Measurements from ENCODE around the gene PROZ. TPM values are rescaled to one million over a fixed set of nuclear protein-coding genes. Genes with fewer than 3 reads are reported as not detected.
A peak's percentile ranks its signal among the peaks of the same experiment; 100 is the strongest.

Gene PROZ
- total and polyA plus RNA-seq, 2 of the 13 experiments (the other 11 are each of a cell fraction or from before 2014, with no cell fraction given), result 5.6 to 22.5 TPM

- TF ChIP-seq MED1 (CRISPR knock-in tag; IDR thresholded peaks at IDR 0.05) (peak; percentile 84), HNF4G (IDR thresholded peaks at IDR 0.05; ENCODE audit: borderline replicate concordance, low read depth, low read length) (peak; percentile 89), HNF4G (CRISPR knock-in tag; IDR thresholded peaks at IDR 0.05; ENCODE audit: borderline replicate concordance, low read depth) (peak; percentile 81; the same call in 1 of the 2 replicates), ZUFSP (CRISPR knock-in tag; IDR thresholded peaks at IDR 0.05; ENCODE audit: borderline replicate concordance) (no peak), FLYWCH1 (CRISPR knock-in tag; IDR thresholded peaks at IDR 0.05) (no peak), ZNF747 (CRISPR knock-in tag; IDR thresholded peaks at IDR 0.05; ENCODE audit: borderline replicate concordance) (0 out of 2 replicates have a peak, but pooled peaks have one; percentile 55), MEIS1 (CRISPR knock-in tag; IDR thresholded peaks at IDR 0.05; ENCODE audit: borderline replicate concordance) (peak; percentile 52; the same call in 1 of the 2 replicates), ZNF280D (CRISPR knock-in tag; IDR thresholded peaks at IDR 0.05) (peak; percentile 66; the same call in 1 of the 2 replicates), MAFK (conservative IDR thresholded peaks at IDR 0.05 in 1 of 2, IDR thresholded peaks at IDR 0.05 in 1 of 2; ENCODE audit: low read length in 2 of 2) (no peak), SAP130 (CRISPR knock-in tag; IDR thresholded peaks at IDR 0.05; ENCODE audit: low read depth) (peak; percentile 83), ZNF530 (CRISPR knock-in tag; IDR thresholded peaks at IDR 0.05; ENCODE audit: low read depth) (no peak), SP1 (IDR thresholded peaks at IDR 0.05) (no peak), SP1 (CRISPR knock-in tag; IDR thresholded peaks at IDR 0.05) (no peak), MTERF4 (CRISPR knock-in tag; IDR thresholded peaks at IDR 0.05) (no peak), FOXC1 (CRISPR knock-in tag; IDR thresholded peaks at IDR 0.05; ENCODE audit: borderline replicate concordance) (peak; percentile 56; the same call in 1 of the 2 replicates), HOXA5 (CRISPR knock-in tag; IDR thresholded peaks at IDR 0.05) (no peak), ZSCAN25 (CRISPR knock-in tag; IDR thresholded peaks at IDR 0.05) (peak; percentile 47; the same call in 1 of the 2 replicates), SIX4 (CRISPR knock-in tag; IDR thresholded peaks at IDR 0.05) (no peak), RBAK (CRISPR knock-in tag; IDR thresholded peaks at IDR 0.05) (no peak), ADNP (CRISPR knock-in tag; IDR thresholded peaks at IDR 0.05) (no peak), TFDP1 (CRISPR knock-in tag; IDR thresholded peaks at IDR 0.05; ENCODE audit: borderline replicate concordance) (no peak), YEATS4 (CRISPR knock-in tag; IDR thresholded peaks at IDR 0.05; ENCODE audit: borderline replicate concordance) (peak; percentile 49; the same call in 1 of the 2 replicates), TIGD3 (CRISPR knock-in tag; IDR thresholded peaks at IDR 0.05; ENCODE audit: borderline replicate concordance) (no peak)
Measured at GRCh38 chr13:113220141-113220598, 61.7 kb downstream of the PROZ start (continued).

Measured in HepG2 (cell line).